ENCODE measurements around the gene SNED1. TPM values are rescaled to one million over a fixed set of nuclear protein-coding genes. Genes with fewer than 3 reads are reported as not detected.

SNED1 gene
- total RNA-seq, 2 experiments from 2014 or later = 0.69 to 0.78 TPM

GRCh38 chr2:240956171-240956934 is 42.1 kb upstream of the SNED1 start:
- no peaks in the 10 kb centered on the region for H3K4me1 Mint-ChIP-seq
- no peak for DNase-seq

GRCh38 chr2:240956935-240957655 is 41.3 kb upstream of the SNED1 start:
- Mint-ChIP-seq H3K27ac (no peak overlapping the region), H3K4me3 (no peak overlapping the region), H3K27me3 (no peaks in the 10 kb centered on the region), H3K9me3 (ENCODE audit: low read depth) (no peaks in the 10 kb centered on the region), H3K36me3 (ENCODE audit: low read depth) (no peaks in the 10 kb centered on the region), H3K4me1 (no peaks in the 10 kb centered on the region)
- ATAC-seq = no peak
- ChIA-PET POLR2A (no interaction called here), CTCF (no interaction called here)
- intact Hi-C loops (cut with DNase I, micrococcal nuclease) = no loop called here
- no peak for DNase-seq

More at GRCh38 chr2:240956171-240956934, 42.1 kb upstream of the SNED1 start:
- Mint-ChIP-seq H3K27me3 (no peaks in the 10 kb centered on the region), H3K36me3 (ENCODE audit: low read depth) (no peaks in the 10 kb centered on the region), H3K27ac (no peak overlapping the region), H3K9me3 (ENCODE audit: low read depth) (no peaks in the 10 kb centered on the region), H3K4me3 (no peak overlapping the region)
- POLR2A ChIA-PET = no interaction called here
- CTCF ChIA-PET = no interaction called here
- intact Hi-C loops (cut with DNase I, micrococcal nuclease) = no loop called here
- no peak for ATAC-seq

GRCh38 chr2:240957656-240958365 is 40.6 kb upstream of the SNED1 start:
- ChIA-PET POLR2A (no interaction called here), CTCF (no interaction called here)
- DNase-seq = no peak
- intact Hi-C loops (cut with DNase I, micrococcal nuclease) = no loop called here
- H3K4me3 Mint-ChIP-seq = no peak overlapping the region
- H3K36me3 Mint-ChIP-seq (ENCODE audit: low read depth) = no peaks in the 10 kb centered on the region
- H3K4me1 Mint-ChIP-seq = no peaks in the 10 kb centered on the region
- no peak for ATAC-seq
- no peaks in the 10 kb centered on the region for H3K9me3 Mint-ChIP-seq (ENCODE audit: low read depth)
- no peak overlapping the region for H3K27ac Mint-ChIP-seq
- no peaks in the 10 kb centered on the region for H3K27me3 Mint-ChIP-seq

GRCh38 chr2:240958366-240959213 is 39.8 kb upstream of the SNED1 start:
- no peaks in the 10 kb centered on the region for H3K36me3 Mint-ChIP-seq (ENCODE audit: low read depth)
- no peak overlapping the region for H3K4me3 Mint-ChIP-seq
- H3K27me3 Mint-ChIP-seq = no peaks in the 10 kb centered on the region
- intact Hi-C loops (cut with DNase I, micrococcal nuclease) = no loop called here
- no peaks in the 10 kb centered on the region for H3K4me1 Mint-ChIP-seq
- no peak for DNase-seq
- H3K9me3 Mint-ChIP-seq (ENCODE audit: low read depth) = no peaks in the 10 kb centered on the region
- ChIA-PET CTCF (no interaction called here), POLR2A (no interaction called here)
- no peak overlapping the region for H3K27ac Mint-ChIP-seq
- no peak for ATAC-seq

- no peak for DNase-seq
- ATAC-seq = no peak
- Mint-ChIP-seq H3K27ac (no peak overlapping the region), H3K27me3 (no peaks in the 10 kb centered on the region), H3K36me3 (ENCODE audit: low read depth) (no peaks in the 10 kb centered on the region), H3K9me3 (ENCODE audit: low read depth) (no peaks in the 10 kb centered on the region), H3K4me1 (no peaks in the 10 kb centered on the region), H3K4me3 (no peak overlapping the region)
- CTCF ChIA-PET = no interaction called here
- POLR2A ChIA-PET = interaction anchor here (0.6 kb wide), 1 partner anchor 19 kb away, joined by 3 read pairs; no protein-coding TSS in a partner anchor
- intact Hi-C loops (cut with DNase I, micrococcal nuclease) = no loop called here
Observed at GRCh38 chr2:240959214-240959940, 39.0 kb upstream of the SNED1 start.

- ChIA-PET POLR2A (no interaction called here), CTCF (no interaction called here)
- ATAC-seq (no peak), DNase-seq (no peak)
- no peaks in the 10 kb centered on the region for H3K36me3 Mint-ChIP-seq (ENCODE audit: low read depth)
- H3K27ac Mint-ChIP-seq = no peak overlapping the region
- intact Hi-C loops (cut with DNase I, micrococcal nuclease) = no loop called here
- H3K27me3 Mint-ChIP-seq = no peaks in the 10 kb centered on the region
- no peaks in the 10 kb centered on the region for H3K4me1 Mint-ChIP-seq
- no peak overlapping the region for H3K4me3 Mint-ChIP-seq
- no peaks in the 10 kb centered on the region for H3K9me3 Mint-ChIP-seq (ENCODE audit: low read depth)
Observed at GRCh38 chr2:240959941-240960308, 38.5 kb upstream of the SNED1 start.

- intact Hi-C loops (cut with DNase I, micrococcal nuclease) = no loop called here
- no peaks in the 10 kb centered on the region for H3K36me3 Mint-ChIP-seq (ENCODE audit: low read depth)
- H3K4me1 Mint-ChIP-seq = no peaks in the 10 kb centered on the region
- no peak overlapping the region for H3K27ac Mint-ChIP-seq
- no peaks in the 10 kb centered on the region for H3K9me3 Mint-ChIP-seq (ENCODE audit: low read depth)
- H3K27me3 Mint-ChIP-seq = no peaks in the 10 kb centered on the region
- POLR2A ChIA-PET = no interaction called here
- no peak overlapping the region for H3K4me3 Mint-ChIP-seq
- CTCF ChIA-PET = no interaction called here
- ATAC-seq (no peak), DNase-seq (no peak)
Observed at GRCh38 chr2:240960309-240960970, 38.0 kb upstream of the SNED1 start.

GRCh38 chr2:240960971-240961876 is 37.2 kb upstream of the SNED1 start:
- POLR2A ChIA-PET = no interaction called here
- Mint-ChIP-seq H3K27ac (no peak overlapping the region), H3K4me1 (no peaks in the 10 kb centered on the region), H3K4me3 (no peak overlapping the region), H3K27me3 (no peaks in the 10 kb centered on the region), H3K36me3 (ENCODE audit: low read depth) (no peaks in the 10 kb centered on the region), H3K9me3 (ENCODE audit: low read depth) (no peaks in the 10 kb centered on the region)
- ATAC-seq = no peak
- no peak for DNase-seq
- intact Hi-C loops (cut with DNase I, micrococcal nuclease) = no loop called here
- CTCF ChIA-PET = no interaction called here

- no peaks in the 10 kb centered on the region for H3K9me3 Mint-ChIP-seq (ENCODE audit: low read depth)
- ChIA-PET CTCF (no interaction called here), POLR2A (no interaction called here)
- DNase-seq (no peak), ATAC-seq (no peak)
- no peak overlapping the region for H3K27ac Mint-ChIP-seq
- no peaks in the 10 kb centered on the region for H3K4me1 Mint-ChIP-seq
- no peak overlapping the region for H3K4me3 Mint-ChIP-seq
- intact Hi-C loops (cut with DNase I, micrococcal nuclease) = no loop called here
- H3K27me3 Mint-ChIP-seq = no peaks in the 10 kb centered on the region
- no peaks in the 10 kb centered on the region for H3K36me3 Mint-ChIP-seq (ENCODE audit: low read depth)
Observed at GRCh38 chr2:240961910-240962299, 36.5 kb upstream of the SNED1 start.
